HL-60 (cell line): ENCODE measurements around the gene TSC1.

Experiments
- DNase-seq, 2 experiments: peaks; one replicate each; pipeline ENCODE4 v3.0.0-alpha.2; 2010 to 2020; ENCODE audit warnings: low read depth in 1 of 2, low spot score in 1 of 2
- H3K27ac ChIP-seq: fragments of 250-450 bp; sonication (Bioruptor Pico); replicated peaks from 2 replicates; pipeline ENCODE4 v1.5.1; 2020; ENCODE audit warnings: mild to moderate bottlenecking, moderate library complexity
- H3K27me3 ChIP-seq: fragments of 250-450 bp; sonication (Bioruptor Pico); 2 replicates; pipeline ENCODE4 v1.5.1; 2021; ENCODE audit warnings: mild to moderate bottlenecking, moderate library complexity; ENCODE audit not compliant: insufficient read depth, poor library complexity, severe bottlenecking
- H3K4me3 ChIP-seq: replicated peaks from 2 replicates; pipeline ENCODE4 v1.5.1; 2011; ENCODE audit warnings: mild to moderate bottlenecking, control low read depth, low read length; ENCODE audit not compliant: insufficient read depth
- GABPA ChIP-seq: IDR thresholded peaks from 2 replicates; pipeline ENCODE4 v1.6.1; 2012; ENCODE audit warnings: low read depth
- POLR2AphosphoS5 ChIP-seq: IDR thresholded peaks from 2 replicates; pipeline ENCODE4 v1.6.1; 2012; ENCODE audit warnings: low read depth
- SPI1 ChIP-seq: IDR thresholded peaks from 2 replicates; pipeline ENCODE4 v1.6.1; 2012; ENCODE audit warnings: low read depth, mild to moderate bottlenecking, borderline replicate concordance
- microRNA-seq: library from miRNA; unstranded; fragments of <30 nt; microRNA quantifications from one replicate; pipeline ENCODE4, GENCODE V29; 2018
- TF ChIP-seq, protein P1 (sequence below): IDR thresholded peaks from 2 replicates; pipeline ENCODE4 v1.6.1; 2012; ENCODE audit warnings: low read depth; ENCODE audit not compliant: insufficient replicate concordance
- TF ChIP-seq, protein P2 (sequence below): IDR thresholded peaks from one replicate; pipeline ENCODE4 v1.5.1; 2011; ENCODE audit warnings: low read length, control low read depth, inconsistent platforms; ENCODE audit not compliant: insufficient read depth

TSC1 gene

DNA sequence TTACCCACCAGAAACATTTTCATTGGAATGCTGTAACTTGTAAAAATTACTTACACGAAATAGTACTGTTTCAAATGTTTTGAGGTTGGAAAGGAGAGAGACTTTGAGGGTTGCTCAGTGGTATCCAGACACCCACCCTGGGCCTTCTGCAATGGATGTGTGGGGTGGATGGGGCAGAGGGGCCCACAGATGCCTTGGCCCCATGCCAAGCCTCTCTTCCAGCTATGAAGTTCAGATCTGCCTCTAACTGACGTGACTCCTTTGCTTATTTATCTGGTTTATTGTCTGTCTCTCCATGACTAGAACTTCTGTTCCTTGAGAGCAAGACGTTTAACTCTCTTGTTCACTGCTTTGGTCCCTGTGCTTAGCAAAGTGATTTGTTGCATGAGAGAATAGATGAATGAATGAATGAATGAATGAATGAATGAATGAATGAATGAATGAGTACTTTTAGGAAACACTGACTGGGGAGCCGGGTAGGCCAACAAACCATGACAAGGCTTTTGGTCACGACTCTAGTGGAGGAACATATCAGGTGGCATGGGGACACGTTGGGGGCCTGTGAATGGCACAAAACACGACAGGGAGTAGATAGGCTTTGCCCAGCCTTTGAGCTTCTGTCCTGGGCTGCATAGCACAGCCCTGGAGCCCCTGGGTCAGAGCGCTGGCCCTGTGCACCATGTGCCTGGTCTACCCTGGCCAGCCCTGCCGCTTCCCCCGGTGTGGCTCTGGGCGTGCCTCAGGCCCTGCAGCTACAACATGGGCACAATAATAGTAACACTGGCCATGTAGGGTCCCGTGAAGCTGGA lies 98.1 kb downstream of the TSC1 start:
- no peak for DNase-seq
- TF ChIP-seq, protein P1, sequence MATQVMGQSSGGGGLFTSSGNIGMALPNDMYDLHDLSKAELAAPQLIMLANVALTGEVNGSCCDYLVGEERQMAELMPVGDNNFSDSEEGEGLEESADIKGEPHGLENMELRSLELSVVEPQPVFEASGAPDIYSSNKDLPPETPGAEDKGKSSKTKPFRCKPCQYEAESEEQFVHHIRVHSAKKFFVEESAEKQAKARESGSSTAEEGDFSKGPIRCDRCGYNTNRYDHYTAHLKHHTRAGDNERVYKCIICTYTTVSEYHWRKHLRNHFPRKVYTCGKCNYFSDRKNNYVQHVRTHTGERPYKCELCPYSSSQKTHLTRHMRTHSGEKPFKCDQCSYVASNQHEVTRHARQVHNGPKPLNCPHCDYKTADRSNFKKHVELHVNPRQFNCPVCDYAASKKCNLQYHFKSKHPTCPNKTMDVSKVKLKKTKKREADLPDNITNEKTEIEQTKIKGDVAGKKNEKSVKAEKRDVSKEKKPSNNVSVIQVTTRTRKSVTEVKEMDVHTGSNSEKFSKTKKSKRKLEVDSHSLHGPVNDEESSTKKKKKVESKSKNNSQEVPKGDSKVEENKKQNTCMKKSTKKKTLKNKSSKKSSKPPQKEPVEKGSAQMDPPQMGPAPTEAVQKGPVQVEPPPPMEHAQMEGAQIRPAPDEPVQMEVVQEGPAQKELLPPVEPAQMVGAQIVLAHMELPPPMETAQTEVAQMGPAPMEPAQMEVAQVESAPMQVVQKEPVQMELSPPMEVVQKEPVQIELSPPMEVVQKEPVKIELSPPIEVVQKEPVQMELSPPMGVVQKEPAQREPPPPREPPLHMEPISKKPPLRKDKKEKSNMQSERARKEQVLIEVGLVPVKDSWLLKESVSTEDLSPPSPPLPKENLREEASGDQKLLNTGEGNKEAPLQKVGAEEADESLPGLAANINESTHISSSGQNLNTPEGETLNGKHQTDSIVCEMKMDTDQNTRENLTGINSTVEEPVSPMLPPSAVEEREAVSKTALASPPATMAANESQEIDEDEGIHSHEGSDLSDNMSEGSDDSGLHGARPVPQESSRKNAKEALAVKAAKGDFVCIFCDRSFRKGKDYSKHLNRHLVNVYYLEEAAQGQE = no peak
- TF ChIP-seq SPI1 (no peak), POLR2AphosphoS5 (no peak), GABPA (no peak)
- TF ChIP-seq, protein P2, sequence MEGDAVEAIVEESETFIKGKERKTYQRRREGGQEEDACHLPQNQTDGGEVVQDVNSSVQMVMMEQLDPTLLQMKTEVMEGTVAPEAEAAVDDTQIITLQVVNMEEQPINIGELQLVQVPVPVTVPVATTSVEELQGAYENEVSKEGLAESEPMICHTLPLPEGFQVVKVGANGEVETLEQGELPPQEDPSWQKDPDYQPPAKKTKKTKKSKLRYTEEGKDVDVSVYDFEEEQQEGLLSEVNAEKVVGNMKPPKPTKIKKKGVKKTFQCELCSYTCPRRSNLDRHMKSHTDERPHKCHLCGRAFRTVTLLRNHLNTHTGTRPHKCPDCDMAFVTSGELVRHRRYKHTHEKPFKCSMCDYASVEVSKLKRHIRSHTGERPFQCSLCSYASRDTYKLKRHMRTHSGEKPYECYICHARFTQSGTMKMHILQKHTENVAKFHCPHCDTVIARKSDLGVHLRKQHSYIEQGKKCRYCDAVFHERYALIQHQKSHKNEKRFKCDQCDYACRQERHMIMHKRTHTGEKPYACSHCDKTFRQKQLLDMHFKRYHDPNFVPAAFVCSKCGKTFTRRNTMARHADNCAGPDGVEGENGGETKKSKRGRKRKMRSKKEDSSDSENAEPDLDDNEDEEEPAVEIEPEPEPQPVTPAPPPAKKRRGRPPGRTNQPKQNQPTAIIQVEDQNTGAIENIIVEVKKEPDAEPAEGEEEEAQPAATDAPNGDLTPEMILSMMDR = no peak
- Histone ChIP-seq H3K27ac (no peak overlapping the region), H3K27me3 (no peaks in the 10 kb centered on the region), H3K4me3 (no peak overlapping the region)

DNA sequence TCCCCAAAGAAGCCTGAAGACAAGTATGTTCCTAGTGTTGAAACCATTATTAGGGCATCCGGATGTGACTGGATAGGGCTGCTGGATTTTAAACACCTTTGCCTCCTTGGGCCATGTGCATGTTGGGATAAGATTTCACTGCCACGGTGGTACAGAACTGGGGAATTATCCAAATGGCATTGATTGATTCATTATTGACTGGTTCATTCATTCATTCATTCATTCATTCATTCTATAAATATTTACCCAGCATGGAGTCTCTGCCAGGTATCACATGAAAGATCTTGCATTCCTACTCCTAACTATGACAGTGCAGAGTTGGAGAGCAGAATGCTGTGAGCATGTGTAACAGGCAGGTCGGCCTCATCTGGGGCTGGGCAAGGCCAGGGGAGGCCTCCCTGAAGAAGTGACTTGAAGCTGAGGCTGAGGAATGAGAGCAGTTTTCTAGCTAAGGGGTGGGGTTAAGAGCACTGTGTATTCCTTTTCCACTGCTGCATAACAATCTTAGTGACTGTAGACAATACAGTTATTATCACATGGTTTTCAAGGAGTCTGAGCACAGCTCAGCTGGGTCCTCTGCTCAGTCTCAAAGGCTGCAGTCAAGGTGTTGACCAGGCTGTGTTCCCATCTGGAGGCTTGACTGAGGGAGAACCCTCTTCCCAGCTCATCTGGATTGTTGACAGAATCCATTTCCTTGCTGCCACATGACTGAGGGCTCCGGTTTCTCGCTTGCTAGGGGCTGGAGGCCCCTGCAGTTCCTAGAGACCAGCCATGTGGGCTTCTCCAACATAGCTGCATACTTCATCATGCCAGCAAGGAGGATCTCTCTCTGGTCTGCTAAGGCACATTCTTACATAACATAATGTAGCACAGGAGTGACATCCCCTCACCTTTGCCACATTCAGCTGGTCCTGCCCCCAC lies 102.0 kb downstream of the TSC1 start:
- Histone ChIP-seq H3K27me3 (no peaks in the 10 kb centered on the region), H3K27ac (no peak overlapping the region), H3K4me3 (no peak overlapping the region)
- TF ChIP-seq, protein P1 = no peak
- TF ChIP-seq, protein P2 = no peak
- TF ChIP-seq POLR2AphosphoS5 (no peak), SPI1 (no peak), GABPA (no peak)
- DNase-seq = no peak

Small RNA genes lying within 50 kb of the gene (microRNA-seq; reads per million reads assigned to microRNA genes)
- 1.2 reads per million for gene MIR548AW
